Measurements from ENCODE around the gene CORO1C. TPM values are rescaled to one million over a fixed set of nuclear protein-coding genes. Genes with fewer than 3 reads are reported as not detected.
A peak's percentile ranks its signal among the peaks of the same experiment; 100 is the strongest.
"Not testable (repeated sequence)": the region's sequence is repeated elsewhere in the genome, so short reads cannot be mapped to it uniquely, and the experiment has no call there.

Gene CORO1C
- total RNA-seq: 100 to 1,000 TPM; 361 to 548 TPM
- long read RNA-seq, donor 1, transcript CORO1C-201 (11 exons, 3,892 nt): major isoform, 14 of 47 reads
- long read RNA-seq, donor 1, partial matches to known transcripts: 11 of 47 reads
- long read RNA-seq, donor 1, other reads (novel, unspliced or antisense): 22 of 47 reads
- long read RNA-seq, donor 2, transcript CORO1C-201 (11 exons, 3,892 nt): major isoform, 34 of 131 reads
- long read RNA-seq, donor 2, partial matches to known transcripts: 28 of 131 reads
- long read RNA-seq, donor 2, other reads (novel, unspliced or antisense): 68 of 131 reads

DNA sequence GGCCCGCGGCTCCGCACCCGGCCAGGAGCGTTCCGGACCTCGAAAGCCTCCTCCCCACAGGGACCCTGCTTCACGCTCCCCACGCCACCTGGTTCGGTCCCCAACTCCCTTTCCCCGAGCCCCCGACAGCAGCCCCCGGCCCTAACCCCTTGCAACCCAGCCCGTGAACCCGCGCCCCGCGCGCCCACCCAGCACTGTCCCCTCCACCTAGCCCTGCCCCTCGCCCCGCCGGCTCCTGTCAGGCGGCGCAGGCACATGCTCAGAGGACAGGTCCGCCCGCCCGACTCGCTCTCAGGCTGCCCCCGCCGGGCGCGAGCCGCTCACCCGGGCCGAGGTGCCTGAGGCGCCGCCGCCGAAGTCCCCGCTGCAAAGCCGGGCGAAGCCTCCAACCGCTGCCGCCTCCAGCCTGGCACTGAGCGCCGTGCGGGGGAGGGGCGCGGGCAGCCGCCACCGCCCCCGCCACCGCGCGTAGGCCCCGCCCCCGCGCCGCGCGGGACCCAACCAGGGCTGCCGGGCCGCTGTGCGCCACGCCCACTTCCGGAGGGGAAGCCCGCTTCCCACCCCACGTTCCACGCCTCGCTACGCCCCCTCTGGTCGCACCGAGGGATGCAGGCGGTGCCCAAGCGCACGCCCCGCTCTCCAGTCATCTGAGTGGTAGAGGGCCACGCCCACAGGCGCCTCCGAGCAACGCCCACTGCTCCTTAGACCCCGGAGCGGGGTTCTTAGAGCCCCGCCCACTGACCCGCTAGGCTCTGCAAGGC, at the start of gene CORO1C:
CORO1C (minus strand) TSS at position 414 of the 761 bp plus-strand sequence. CDS start 30,200 bp downstream, outside the sequence.
- DNase-seq (ENCODE audit: low spot score): peak; percentile 99
- intact Hi-C loops (cut with DNase I): loop anchor here in 1 of 2 donors (5.0 to 10.0 kb wide), 3 partner anchors 56 to 166 kb away; partner anchors contain the start of genes ISCU and SART3

GRCh38 chr12:108779998-108780688, 48.8 kb upstream of the CORO1C start:
- DNase-seq (ENCODE audit: low spot score): no peak
- intact Hi-C loops (cut with DNase I): loop anchor here in 1 of 2 donors (5.0 kb wide), 1 partner anchor 893 kb away; no protein-coding TSS in a partner anchor

- intact Hi-C loops (cut with DNase I): no loop called here
- DNase-seq (ENCODE audit: low spot score): no peak
Observed at GRCh38 chr12:108778053-108778452, 46.7 kb upstream of the CORO1C start.

- no peak for DNase-seq (ENCODE audit: low spot score)
- intact Hi-C loops (cut with DNase I): no loop called here
Observed at GRCh38 chr12:108777156-108777555, 45.8 kb upstream of the CORO1C start.

GRCh38 chr12:108773798-108774788, 42.8 kb upstream of the CORO1C start:
- intact Hi-C loops (cut with DNase I): no loop called here
- DNase-seq (ENCODE audit: low spot score): peak; percentile 94

DNA sequence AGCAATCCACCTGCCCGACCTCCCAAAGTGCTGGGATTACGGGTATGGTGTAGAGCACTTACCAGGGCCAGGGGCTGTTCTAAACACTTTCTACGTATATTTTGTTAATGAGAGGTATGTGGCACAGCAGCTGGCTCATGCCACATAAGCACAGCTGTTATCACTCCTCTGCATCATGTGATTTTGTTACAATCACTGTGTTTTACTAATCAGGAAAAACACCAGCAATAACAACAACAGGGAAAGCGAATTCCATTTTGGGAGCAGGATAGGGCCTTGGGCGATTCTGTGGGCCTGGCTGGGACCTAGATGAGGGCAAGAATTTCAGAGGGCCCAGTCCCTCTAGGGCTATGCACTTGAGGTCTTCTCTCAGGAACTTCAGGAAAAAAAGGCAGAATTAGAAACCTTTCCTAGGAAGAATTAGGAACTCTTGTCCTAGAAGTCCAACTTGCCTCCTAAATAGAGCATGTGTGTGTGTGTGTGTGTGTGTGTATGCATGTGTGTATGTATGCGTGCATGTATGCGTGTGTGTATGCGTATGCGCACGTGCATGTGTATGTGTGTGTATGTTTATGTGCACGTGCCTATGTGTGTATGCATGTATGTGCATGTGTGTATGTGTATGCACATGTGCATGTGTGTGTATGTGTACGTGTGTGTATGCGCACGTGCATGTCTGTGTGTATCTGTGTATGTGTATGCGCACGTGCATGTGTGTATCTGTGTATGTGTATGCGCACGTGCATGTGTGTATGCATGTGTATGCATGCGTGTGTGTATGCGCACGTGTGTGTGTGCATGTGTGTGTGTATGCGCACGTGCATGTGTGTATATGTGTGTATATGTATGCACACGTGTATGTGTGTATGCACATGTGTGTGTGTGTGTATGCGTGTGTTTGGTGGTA, 41.8 kb upstream of the CORO1C start:
- intact Hi-C loops (cut with DNase I): no loop called here
- no peak for DNase-seq (ENCODE audit: low spot score)

GRCh38 chr12:108772247-108772646, 40.9 kb upstream of the CORO1C start:
- intact Hi-C loops (cut with DNase I): no loop called here
- no peak for DNase-seq (ENCODE audit: low spot score)

GRCh38 chr12:108771835-108772234, 40.5 kb upstream of the CORO1C start:
- DNase-seq (ENCODE audit: low spot score); intact Hi-C loops (cut with DNase I): not testable (repeated sequence)

DNA sequence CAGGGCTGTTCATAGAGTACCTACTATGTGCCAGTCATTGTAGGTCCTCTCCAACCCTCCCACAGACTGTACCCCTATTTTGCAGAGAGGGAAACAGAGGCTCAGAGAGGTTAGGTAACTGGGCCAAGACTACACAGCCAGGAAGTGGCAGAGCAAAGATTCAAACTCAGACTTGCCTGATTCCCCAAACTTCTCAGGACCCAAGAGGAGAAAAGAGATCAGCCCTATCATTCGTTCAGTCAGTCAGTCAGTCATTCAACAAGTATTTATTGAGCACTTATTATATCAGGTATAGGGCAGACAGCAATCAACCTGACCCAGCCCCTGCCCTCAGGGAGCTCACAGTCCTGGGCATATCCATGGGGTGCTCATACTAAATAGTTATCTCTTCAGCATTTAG, 39.6 kb upstream of the CORO1C start:
- intact Hi-C loops (cut with DNase I): no loop called here
- no peak for DNase-seq (ENCODE audit: low spot score)

GRCh38 chr12:108770269-108770829, 39.0 kb upstream of the CORO1C start:
- intact Hi-C loops (cut with DNase I): no loop called here
- DNase-seq (ENCODE audit: low spot score): no peak

- DNase-seq (ENCODE audit: low spot score): peak; percentile 86
- intact Hi-C loops (cut with DNase I): loop anchor here in 1 of 2 donors (2.0 kb wide), 1 partner anchor 24 kb away; no protein-coding TSS in a partner anchor
Observed at GRCh38 chr12:108768591-108769500, 37.5 kb upstream of the CORO1C start.

GRCh38 chr12:108766294-108766693, 35.0 kb upstream of the CORO1C start:
- DNase-seq (ENCODE audit: low spot score): no peak
- intact Hi-C loops (cut with DNase I): no loop called here

- intact Hi-C loops (cut with DNase I): no loop called here
- no peak for DNase-seq (ENCODE audit: low spot score)
Observed at GRCh38 chr12:108765289-108765764, 34.0 kb upstream of the CORO1C start.

DNA sequence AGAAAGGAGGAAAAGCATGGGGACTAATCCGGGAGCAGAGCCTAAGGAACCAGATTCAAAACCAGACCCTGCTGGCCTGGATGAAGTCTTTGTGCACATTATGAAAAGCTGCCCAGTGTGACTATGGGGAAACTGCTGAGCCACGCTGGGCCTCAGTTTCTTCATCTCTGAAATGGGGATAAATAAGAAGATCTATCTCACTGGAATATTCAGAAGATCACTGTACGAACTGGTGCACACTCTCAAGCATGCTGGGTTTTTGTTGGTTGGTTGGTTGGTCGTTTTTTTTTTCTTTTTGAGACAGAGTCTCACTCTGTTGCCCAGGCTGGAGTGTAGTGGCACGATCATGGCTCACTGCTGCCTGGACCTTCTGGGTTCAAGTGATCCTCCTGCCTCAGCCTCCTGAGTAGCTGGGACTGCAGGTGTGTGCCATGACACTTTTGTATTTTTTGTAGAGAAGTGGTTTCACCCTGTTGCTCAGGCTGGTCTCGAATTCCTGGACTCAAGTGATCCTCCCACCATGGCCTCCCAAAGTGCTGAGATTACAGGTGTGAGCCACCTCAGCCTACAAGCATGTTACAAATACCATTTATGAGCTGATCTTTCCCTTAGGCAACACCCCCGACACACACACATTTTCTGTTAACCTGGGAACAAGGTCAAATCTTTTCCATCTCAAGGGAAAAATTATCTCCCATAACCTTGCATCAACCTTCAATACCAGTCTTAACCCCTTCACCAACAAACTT, 33.4 kb upstream of the CORO1C start:
- DNase-seq (ENCODE audit: low spot score): no peak
- intact Hi-C loops (cut with DNase I): no loop called here

GRCh38 chr12:108761226-108761625, 29.9 kb upstream of the CORO1C start:
- peak; percentile 53 for DNase-seq (ENCODE audit: low spot score)
- intact Hi-C loops (cut with DNase I): no loop called here

- DNase-seq (ENCODE audit: low spot score): peak; percentile 32
- intact Hi-C loops (cut with DNase I): no loop called here
Observed at GRCh38 chr12:108759924-108760323, 28.6 kb upstream of the CORO1C start.

All from posterior vena cava (tissue), 2 donors.